ENCODE data around the gene RIMS3.

The RIMS3 gene

DNA sequence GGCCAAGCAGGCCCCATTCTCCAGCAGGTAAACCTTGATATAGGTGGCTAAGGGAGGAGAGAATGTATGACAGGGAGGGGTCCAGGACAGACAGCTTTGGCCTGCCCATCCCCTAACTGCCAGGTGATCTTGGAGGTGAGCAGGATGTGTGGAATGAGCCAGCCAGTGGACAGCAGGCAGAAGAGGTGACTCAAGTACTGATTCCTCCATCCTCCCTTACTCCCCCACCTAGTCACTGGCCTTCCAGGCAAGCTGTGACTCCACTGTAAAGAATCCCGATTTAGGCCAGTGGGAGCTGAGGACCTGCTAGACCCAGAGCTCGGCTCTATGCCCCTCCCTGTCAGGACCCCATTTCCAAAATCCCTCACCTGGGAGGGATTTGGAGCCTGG, 36.6 kb downstream of the RIMS3 start:
- no peaks in the 10 kb centered on the region for H3K27me3 ChIP-seq
- peaks cover 0 to 11% (median 0%) of the 10 kb centered on the region in 11 experiments; a peak in 3 of 22 replicates for H4K20me1 ChIP-seq
- H3K4me3 ChIP-seq: peak overlapping the region in 1 of 10 experiments; percentile 22; a peak in 1 of 20 replicates
- no peaks in the 10 kb centered on the region for H3K9me3 ChIP-seq (replicated peaks in 1 of 11)
- H3K4me1 ChIP-seq: peaks cover 43 to 91% (median 81%) of the 10 kb centered on the region in 10 experiments
- peak overlapping the region in 1 of 11 experiments; percentile 45; a peak in 1 of 22 replicates for H3K9ac ChIP-seq
- no peak for TF ChIP-seq Cebpa-rat (IDR thresholded peaks at IDR 0.05)
- peak overlapping the region in 3 of 11 experiments; percentile 24 to 61 (median 42); a peak in 4 of 22 replicates for H3K27ac ChIP-seq
- H3K4me2 ChIP-seq: peak overlapping the region in 9 of 11 experiments; percentile 14 to 90 (median 73); a peak in 16 of 22 replicates
- H3K36me3 ChIP-seq: peaks cover 0 to 37% (median 9%) of the 10 kb centered on the region in 11 experiments; a peak in 4 of 22 replicates

DNA sequence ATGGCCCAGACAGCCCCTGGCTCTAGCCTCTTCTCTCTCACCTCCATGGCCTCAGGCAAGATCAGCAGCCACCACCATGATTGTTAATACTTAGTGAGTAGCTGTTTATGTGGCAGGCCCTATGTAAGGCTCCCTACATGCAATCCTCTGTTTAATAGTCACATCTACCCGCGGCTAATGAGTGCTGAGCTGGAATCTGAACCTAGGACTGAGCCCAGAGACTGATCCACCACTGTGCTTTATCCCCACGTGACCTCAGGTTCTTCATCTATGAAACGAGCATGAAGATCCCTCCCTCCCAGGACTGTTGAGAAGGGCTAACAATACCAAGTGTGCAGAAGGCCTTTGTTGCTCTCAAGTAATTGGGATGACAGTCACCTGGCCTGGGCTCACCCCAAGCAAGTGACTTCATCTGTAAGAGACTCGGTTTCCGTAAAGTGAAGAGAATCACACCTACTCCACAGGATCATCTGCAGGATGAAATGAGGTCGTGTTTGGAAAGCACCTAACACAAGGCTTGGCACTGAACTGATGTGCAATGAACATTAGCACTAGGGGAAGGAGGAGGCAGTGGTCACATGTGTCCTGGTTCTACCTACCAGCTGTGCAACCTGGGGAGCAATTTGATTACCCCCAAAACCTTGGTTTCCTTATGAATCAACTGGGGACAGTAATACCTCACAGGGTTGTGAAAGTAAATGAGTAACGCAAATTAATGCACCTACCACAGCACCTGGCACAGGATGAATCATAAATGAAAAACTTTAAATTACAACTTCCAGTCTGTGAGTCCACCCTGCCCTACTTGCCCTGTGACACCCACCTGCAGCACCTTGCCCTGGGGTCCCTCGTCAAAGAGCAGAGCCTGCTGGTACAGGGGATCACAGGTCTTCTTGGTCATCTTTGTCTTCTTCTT, 37.2 kb downstream of the RIMS3 start:
- peaks cover 0 to 11% (median 0%) of the 10 kb centered on the region in 11 experiments; a peak in 3 of 22 replicates for H4K20me1 ChIP-seq
- 0 out of 22 replicates have a peak overlapping the region, but pooled peaks of 1 of the 11 experiments have one; percentile 61 for H3K27ac ChIP-seq
- H3K36me3 ChIP-seq: peaks cover 0 to 37% (median 10%) of the 10 kb centered on the region in 11 experiments; a peak in 5 of 22 replicates
- no peak for TF ChIP-seq Cebpa-rat (IDR thresholded peaks at IDR 0.05)
- H3K27me3 ChIP-seq: no peaks in the 10 kb centered on the region
- H3K9ac ChIP-seq: no peak overlapping the region
- peaks cover 37 to 91% (median 78%) of the 10 kb centered on the region in 10 experiments for H3K4me1 ChIP-seq
- H3K4me2 ChIP-seq: peak overlapping the region in 9 of 11 experiments; percentile 14 to 90 (median 73); a peak in 16 of 22 replicates
- 0 out of 20 replicates have a peak overlapping the region, but pooled peaks of 1 of the 10 experiments have one; percentile 22 for H3K4me3 ChIP-seq
- no peaks in the 10 kb centered on the region for H3K9me3 ChIP-seq (replicated peaks in 1 of 11)

DNA sequence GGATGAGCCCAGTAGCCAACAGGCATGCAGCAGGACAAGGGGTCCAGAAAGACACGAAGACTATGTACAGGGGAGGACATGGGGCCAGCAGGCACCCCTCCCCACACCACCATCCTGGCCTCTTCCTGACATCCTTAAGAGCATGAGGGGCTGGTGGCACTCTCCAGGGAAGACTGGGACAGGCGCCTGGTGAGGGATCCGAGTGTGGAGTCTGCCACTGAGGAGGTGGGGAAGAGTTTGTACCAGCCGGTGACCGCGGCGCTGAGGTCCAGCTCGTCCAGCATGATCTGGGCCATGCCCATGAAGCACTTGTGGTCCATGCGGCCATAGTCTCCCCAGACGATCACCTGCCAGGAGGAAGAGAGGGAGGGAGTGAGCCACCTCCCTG, 39.1 kb downstream of the RIMS3 start:
- no peak for TF ChIP-seq Cebpa-rat (IDR thresholded peaks at IDR 0.05)
- peaks cover 0 to 33% (median 9%) of the 10 kb centered on the region in 11 experiments; a peak in 6 of 22 replicates for H3K36me3 ChIP-seq
- peak overlapping the region in 2 of 10 experiments; percentile 2 to 29; a peak in 4 of 20 replicates for H3K4me3 ChIP-seq
- H3K4me2 ChIP-seq: peak overlapping the region; percentile 46 to 93 (median 86)
- H3K27ac ChIP-seq: peak overlapping the region in 6 of 11 experiments; percentile 21 to 71 (median 60); a peak in 10 of 22 replicates
- H3K9me3 ChIP-seq (replicated peaks in 1 of 11): no peaks in the 10 kb centered on the region
- peak overlapping the region in 8 of 11 experiments; percentile 1 to 65 (median 48); a peak in 12 of 22 replicates for H3K9ac ChIP-seq
- peaks cover 30 to 100% (median 84%) of the 10 kb centered on the region in 10 experiments for H3K4me1 ChIP-seq
- peaks cover 0 to 11% (median 0%) of the 10 kb centered on the region in 11 experiments; a peak in 3 of 22 replicates for H4K20me1 ChIP-seq
- no peaks in the 10 kb centered on the region for H3K27me3 ChIP-seq

DNA sequence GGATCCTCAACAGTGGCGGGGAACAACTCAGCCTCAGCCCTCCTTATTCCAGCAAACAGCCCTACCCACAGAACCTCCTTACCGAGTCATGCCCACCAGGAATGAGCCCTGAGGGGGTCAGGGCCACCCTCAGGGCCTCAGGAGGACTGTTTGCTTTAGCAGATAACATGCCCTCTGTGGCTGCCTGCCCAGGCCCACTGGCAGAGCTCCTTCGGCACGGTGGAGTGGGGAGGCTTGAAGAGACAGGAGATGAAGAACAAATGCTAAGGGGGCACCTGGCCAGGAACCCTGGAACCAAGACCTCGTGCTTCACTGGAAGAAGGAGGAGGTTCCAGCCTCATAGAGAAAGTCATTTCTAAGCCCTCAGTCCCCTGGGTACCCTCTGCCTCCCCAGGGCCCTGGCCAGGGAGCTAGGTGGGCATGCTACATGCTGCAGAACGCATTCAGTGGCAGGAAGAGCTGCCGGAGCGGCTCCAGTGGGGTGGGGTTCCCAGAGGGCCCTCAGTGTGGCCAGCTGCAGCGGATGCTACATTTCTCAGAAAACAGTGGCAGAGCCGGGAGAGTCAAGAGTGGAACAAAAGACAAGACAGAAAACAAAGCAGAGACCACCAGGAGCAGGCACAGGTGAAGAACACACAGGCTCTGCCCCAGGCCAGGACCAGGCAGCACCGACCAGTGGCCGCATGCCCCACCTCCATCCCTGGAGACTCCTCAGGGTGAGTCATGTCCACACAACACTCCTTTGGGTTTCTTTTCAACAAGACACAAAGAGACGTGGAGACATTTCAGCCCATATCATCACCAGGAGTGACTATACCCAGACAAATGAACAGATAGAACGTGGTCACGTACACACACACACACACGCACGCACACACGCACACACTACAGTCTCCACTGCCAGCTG, 39.8 kb downstream of the RIMS3 start:
- H3K4me2 ChIP-seq: peak overlapping the region; percentile 46 to 93 (median 86)
- H3K9me3 ChIP-seq (replicated peaks in 1 of 11): peaks cover 0 to 3% (median 0%) of the 10 kb centered on the region in 11 experiments; a peak in 3 of 22 replicates
- peaks cover 28 to 100% (median 88%) of the 10 kb centered on the region in 10 experiments for H3K4me1 ChIP-seq
- peak overlapping the region in 7 of 11 experiments; percentile 6 to 71 (median 52); a peak in 12 of 22 replicates for H3K27ac ChIP-seq
- H3K9ac ChIP-seq: peak overlapping the region in 8 of 11 experiments; percentile 1 to 65 (median 48); a peak in 15 of 22 replicates
- no peak for TF ChIP-seq Cebpa-rat (IDR thresholded peaks at IDR 0.05)
- H3K4me3 ChIP-seq: peak overlapping the region in 5 of 10 experiments; percentile 2 to 38 (median 29); a peak in 6 of 20 replicates
- H4K20me1 ChIP-seq: peaks cover 0 to 11% (median 0%) of the 10 kb centered on the region in 11 experiments; a peak in 3 of 22 replicates
- H3K36me3 ChIP-seq: peaks cover 0 to 33% (median 8%) of the 10 kb centered on the region in 11 experiments; a peak in 6 of 22 replicates
- H3K27me3 ChIP-seq: no peaks in the 10 kb centered on the region

DNA sequence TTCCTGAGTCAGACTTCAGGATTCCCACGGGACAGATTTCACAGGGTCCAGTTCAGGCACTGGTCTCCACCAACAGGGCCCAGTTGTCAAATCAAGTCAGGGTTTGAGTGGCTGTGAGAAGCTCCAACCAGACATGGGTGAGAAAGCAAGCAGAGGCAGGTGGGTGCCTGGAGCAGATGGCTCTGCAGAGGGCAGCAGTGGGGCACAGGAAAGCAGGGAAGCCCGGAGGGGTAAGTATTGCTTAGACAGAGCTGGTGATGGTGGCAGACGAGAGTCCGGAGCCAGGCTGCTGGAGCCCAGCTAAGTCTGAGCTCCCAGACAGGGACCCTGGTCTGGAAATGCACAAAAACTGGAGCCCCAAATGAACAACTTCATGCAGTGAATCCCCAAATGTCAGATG, 40.4 kb downstream of the RIMS3 start:
- Histone ChIP-seq H3K27ac (peak overlapping the region in 6 of 11 experiments; percentile 6 to 71 (median 60); a peak in 10 of 22 replicates), H3K4me3 (peak overlapping the region in 3 of 10 experiments; percentile 29 to 38 (median 31); a peak in 4 of 20 replicates), H4K20me1 (peaks cover 0 to 11% (median 0%) of the 10 kb centered on the region in 11 experiments; a peak in 3 of 22 replicates), H3K27me3 (no peaks in the 10 kb centered on the region), H3K9me3 (replicated peaks in 1 of 11) (peaks cover 0 to 9% (median 3%) of the 10 kb centered on the region in 11 experiments; a peak in 17 of 22 replicates), H3K36me3 (peaks cover 0 to 38% (median 12%) of the 10 kb centered on the region in 11 experiments; a peak in 9 of 22 replicates), H3K9ac (peak overlapping the region in 5 of 11 experiments; percentile 1 to 65 (median 61); a peak in 7 of 22 replicates), H3K4me2 (peak overlapping the region; percentile 46 to 93 (median 86)), H3K4me1 (peaks cover 24 to 100% (median 85%) of the 10 kb centered on the region in 10 experiments)
- TF ChIP-seq Cebpa-rat (IDR thresholded peaks at IDR 0.05): no peak

DNA sequence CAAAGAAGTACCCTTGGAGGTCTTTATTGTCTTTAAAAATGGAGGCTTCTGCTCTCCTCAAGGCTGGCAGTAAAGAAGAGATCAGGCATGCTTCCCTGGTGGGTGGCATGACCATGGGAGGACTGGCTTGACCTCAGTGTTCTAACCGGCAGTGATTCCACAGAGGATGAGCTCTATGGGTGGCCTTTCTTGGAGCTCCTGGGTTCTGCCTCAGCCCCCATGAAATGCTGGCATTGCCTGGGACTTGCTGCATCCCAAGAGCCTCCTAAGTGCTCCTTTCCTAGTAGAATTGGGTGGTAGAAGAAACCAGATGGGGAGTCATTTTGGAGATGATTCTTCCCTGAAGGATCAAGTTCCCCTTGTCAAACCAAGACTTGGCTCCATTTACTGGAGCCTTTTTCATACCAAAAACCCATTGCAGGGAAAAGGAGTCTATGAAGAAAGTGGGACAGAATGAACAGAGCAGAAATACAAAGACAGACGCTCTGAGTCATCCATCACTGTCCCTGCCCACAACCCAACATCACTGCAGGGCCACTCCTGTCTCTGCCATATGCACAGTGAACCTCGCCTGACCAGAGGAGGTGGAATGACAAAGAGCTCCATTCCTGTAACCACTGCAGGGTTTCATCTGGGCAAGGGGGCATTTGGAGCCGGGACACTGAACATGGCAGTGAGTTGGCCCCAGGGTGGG, 42.4 kb downstream of the RIMS3 start:
- Histone ChIP-seq H3K9me3 (replicated peaks in 1 of 11) (peaks cover 12 to 29% (median 20%) of the 10 kb centered on the region in 11 experiments; a peak in 21 of 22 replicates), H3K27me3 (no peaks in the 10 kb centered on the region), H3K27ac (no peak overlapping the region), H3K9ac (no peak overlapping the region), H3K4me1 (peaks cover 24 to 80% (median 65%) of the 10 kb centered on the region in 10 experiments), H3K36me3 (peaks cover 0 to 32% (median 15%) of the 10 kb centered on the region in 11 experiments; a peak in 10 of 22 replicates), H3K4me2 (peak overlapping the region in 5 of 11 experiments; percentile 3 to 92 (median 68); a peak in 9 of 22 replicates), H4K20me1 (peaks cover 0 to 11% (median 0%) of the 10 kb centered on the region in 11 experiments; a peak in 3 of 22 replicates), H3K4me3 (no peak overlapping the region)
- no peak for TF ChIP-seq Cebpa-rat (IDR thresholded peaks at IDR 0.05)

GRCh38 chr1:40621821-40622450, 43.5 kb downstream of the RIMS3 start:
- Histone ChIP-seq H3K4me1 (peaks cover 24 to 69% (median 57%) of the 10 kb centered on the region in 10 experiments), H3K4me2 (peak overlapping the region in 9 of 11 experiments; percentile 10 to 92 (median 55); a peak in 16 of 22 replicates), H3K27ac (no peak overlapping the region), H3K27me3 (no peaks in the 10 kb centered on the region), H3K9ac (no peak overlapping the region), H4K20me1 (peaks cover 0 to 11% (median 0%) of the 10 kb centered on the region in 11 experiments; a peak in 3 of 22 replicates), H3K4me3 (no peak overlapping the region), H3K9me3 (replicated peaks in 1 of 11) (peaks cover 12 to 30% (median 20%) of the 10 kb centered on the region in 11 experiments; a peak in 21 of 22 replicates), H3K36me3 (peaks cover 0 to 26% (median 13%) of the 10 kb centered on the region in 11 experiments; a peak in 9 of 22 replicates)
- TF ChIP-seq Cebpa-rat (IDR thresholded peaks at IDR 0.05): no peak

All from BLaER1 treated with 17β-estradiol and CSF1 and Interleukin-3, amounts not matched to agents 10 nM and 100 nM (cell line).